GM18951 (cell line): ENCODE data around the gene BLACAT1.

ENCODE experiments used
- POLR2A ChIP-seq: IDR thresholded peaks from 4 replicates; pipeline ENCODE4 v1.6.1; 2011; ENCODE audit warnings: mild to moderate bottlenecking; ENCODE audit not compliant: insufficient read length, insufficient read depth; ENCODE audit errors: extremely low read depth
- in situ Hi-C: fragments of 300-500 bp; cut with MboI; formaldehyde crosslinking; loops from one replicate; pipeline ENCODE4 v1.12.0; 2022; ENCODE audit warnings: low sequenced_read_pairs, mixed read lengths, inconsistent platforms; ENCODE audit not compliant: unreplicated experiment

Gene BLACAT1

DNA sequence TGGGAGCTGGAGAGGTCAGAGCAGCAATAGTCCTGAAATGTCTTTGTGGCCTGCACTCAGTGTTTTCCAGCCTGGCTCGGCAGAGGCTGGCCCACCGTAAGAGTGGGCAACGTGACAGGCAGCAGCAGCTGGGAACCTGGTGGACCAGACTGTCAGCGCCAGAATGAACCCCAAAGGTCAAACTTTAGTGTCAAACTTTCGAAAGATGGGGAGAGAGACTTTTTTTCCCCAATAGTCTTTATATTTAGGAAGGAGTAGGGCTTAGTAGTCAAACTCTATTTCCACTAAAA, 10.3 kb downstream of the BLACAT1 start:
- no peak for TF ChIP-seq POLR2A
- in situ Hi-C loops = no loop called here

DNA sequence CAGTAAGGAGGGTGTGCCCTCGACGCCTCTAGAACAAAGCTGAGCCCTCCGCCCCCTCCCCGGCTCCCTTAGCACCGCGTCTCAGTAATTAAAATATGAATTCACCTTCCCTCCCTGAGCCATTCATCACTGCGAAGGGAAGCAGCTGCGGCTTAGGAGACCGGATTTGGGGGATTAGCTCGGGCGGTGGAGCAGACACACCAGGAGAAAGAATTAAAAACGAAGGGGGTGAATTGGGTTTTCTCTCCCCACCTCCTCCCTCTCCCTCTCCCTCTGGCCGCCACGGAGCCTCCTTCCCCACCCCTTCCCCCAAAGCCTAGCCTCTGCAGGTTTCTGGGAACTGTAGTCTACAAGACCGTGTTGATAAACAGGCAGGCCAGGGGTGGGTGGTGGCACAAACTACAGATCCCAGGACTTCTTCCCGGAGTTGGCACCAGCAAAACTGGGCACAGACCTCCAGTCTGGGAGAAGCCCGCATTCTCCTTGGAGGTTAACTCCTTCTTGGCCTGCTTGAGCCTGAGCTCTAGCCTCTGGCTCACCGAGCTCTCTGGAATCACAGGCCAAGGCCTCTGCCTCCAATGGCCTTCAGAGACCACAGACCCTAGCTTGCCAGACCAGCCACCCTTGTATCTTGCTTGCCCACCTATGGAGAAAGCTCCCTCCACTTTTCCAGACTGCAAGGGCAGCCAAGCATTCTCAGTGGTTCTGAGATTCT, 10.8 kb downstream of the BLACAT1 start:
- in situ Hi-C loops = no loop called here
- no peak for TF ChIP-seq POLR2A

DNA sequence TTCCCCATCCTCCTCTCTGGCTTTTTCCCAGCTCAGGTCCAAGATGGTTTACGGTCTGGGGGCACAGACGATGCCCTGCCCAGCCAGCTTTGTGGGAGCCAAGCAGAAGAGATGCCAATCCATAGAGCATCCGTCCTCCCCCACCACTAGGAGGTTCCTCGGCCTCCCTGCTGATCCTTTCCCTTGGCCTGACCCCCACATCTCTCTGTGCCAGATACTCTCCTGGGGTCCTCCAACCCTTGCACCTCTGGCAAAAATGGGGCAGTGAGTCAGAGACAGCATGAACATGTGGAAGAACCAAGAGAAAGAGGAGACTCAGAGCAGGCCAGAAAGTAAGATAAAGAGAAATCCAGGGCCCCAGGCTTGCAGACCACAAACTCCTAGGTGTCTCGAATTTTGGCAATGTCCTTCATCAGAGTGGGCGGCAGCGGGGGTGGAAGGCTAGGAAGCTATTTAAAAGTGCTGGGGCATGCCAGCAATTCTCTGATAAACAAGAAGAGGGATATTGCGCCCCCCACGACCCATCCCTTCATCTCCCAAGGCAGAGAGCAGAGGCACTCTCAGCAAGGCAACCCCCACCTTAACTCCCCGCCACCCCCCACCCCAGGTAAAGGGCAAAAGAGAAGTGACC, 11.4 kb downstream of the BLACAT1 start:
- in situ Hi-C loops = no loop called here
- no peak for TF ChIP-seq POLR2A

DNA sequence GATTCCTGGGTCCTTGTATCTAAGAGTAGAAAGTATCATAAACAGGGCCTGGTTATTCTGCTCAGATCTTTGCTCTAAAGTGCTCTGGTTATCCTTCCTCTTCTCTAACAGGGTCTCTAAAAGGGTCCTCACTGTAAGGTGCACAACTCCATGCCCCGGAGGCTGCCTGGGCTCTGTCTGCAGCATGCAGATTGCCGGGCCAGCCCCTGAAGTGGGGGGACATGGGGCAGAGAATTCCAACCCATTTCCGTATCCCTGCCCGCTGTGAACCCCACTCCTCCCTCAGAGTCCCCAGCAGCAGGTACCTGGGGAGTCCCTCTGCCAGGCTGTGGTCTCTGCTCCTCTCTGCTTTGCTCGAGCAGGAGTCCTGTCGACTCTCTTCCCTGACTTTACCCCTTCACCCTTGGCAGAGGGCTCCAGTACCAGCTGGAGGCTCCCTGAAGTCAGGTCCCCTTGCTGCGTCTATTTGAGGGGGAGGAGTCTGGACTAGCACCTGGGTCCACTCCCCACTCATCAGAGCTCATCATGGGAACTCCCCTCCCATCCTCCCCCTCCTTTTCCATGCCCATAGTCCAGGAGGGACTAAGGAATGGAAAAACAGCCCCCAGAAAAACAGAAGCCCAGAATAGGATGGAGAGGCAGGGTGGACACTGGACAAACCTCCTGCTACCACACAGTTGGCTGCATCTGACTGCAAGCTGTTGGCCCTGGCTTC, 12.1 kb downstream of the BLACAT1 start:
- in situ Hi-C loops = no loop called here
- no peak for TF ChIP-seq POLR2A

DNA sequence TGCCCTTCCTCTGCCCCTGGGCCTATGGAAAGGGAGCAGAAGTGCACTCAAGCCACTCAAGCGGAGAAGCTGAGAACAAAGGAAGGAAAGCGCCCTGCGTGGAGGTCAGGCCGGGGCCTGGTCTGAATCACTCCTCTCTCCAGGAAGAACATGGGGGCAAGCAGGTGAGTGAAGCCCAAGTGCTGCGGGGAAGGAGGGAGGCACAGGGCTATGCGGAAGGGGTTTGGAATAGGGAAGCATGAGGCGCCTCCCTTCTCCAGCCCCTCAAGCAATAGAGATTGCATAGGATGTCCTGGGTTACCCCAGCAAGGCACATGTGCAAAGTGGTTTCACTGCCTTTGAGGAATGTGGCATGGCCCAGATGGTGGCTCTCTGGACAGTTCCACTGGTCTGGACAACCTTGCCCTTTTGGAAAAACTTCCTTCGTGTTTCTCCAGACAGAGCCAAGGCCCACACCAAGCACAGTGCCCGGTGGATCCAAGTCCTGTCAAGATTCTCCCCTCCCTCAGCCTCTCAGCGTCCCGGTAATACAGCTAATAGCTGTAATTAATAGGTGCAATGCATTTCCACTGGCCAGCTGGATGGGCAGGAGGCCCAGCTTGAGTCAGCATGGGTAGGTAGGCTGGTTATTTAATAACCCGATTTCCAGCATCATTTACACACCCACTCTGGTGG, 13.7 kb downstream of the BLACAT1 start:
- TF ChIP-seq POLR2A = no peak

DNA sequence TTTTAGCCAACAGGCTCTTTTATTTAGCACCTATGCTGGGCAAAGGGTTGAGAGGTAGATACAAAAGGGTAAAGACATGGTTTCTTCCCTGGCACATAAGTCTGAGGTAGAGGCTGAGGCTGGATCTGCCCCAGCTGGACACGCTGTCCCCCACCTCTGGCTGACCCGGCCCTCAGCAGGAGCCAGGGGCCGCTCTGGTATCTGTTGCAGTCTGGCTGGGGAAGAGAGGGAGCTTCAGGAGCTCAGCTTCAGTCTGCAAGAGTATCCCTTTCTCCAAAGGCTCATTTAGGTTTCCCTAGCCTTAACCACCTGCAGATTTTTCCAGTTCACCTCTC, 14.2 kb downstream of the BLACAT1 start:
- in situ Hi-C loops = no loop called here
- TF ChIP-seq POLR2A = no peak

More for the DNA sequence above, 13.7 kb downstream of the BLACAT1 start:
- in situ Hi-C loops = no loop called here

DNA sequence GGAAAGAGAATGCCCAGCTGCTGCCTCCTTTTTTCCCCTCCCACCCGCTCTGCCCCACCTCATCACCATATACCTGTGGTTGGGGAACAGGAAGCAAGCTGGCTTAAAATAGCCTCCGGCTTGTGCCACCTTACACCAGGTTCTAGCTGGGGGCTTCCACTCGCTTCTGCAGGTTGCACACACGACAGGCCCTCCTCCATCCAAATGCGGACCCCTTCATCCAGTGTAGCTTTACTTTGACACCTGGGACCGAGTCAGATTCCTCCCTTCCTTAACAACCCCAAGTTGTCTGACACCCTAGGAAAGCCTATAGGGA, 14.6 kb downstream of the BLACAT1 start:
- peak; percentile 0 for TF ChIP-seq POLR2A
- in situ Hi-C loops = no loop called here

DNA sequence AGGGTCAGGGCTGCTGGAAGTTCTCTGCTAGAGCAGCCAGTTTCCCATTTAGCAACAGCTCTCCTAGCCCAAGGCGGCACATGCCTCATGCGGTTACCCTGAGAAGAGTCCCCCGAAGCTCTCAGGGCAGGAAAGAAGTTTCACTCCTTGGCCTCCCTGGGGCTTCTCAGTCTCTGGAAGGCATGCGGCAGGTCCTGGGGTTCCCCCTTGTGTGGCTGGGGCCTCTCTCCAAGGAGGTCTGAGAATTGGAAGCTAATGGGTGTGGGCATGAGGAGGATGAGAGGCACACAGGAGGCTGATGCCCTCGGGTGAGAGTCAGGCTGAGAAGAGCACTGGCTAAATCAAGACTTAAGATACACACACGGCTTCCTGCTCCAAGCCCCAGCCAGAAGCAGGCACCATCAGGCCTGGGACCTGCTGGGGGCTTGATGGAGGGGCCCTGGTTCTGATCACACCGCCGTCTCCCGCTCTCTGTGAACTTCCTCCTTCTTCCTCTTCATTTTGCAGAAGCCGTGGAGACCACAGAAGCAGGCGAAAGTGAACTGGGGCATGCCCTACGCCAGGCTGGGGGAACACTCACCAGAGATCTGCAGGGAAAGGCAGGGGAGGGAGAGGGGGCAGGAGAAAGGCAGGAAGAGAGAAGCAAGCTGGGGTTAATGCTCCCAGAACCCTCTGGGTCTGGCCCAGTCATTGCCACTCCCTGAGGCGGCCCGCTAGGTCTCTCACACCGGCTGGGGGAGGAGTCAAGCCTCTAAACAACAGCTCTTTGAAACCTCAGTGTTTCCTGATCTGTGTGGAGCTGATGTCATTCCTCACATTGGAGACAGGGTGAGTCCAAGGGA, 15.1 kb downstream of the BLACAT1 start:
- peak; percentile 30 for TF ChIP-seq POLR2A
- in situ Hi-C loops = no loop called here

DNA sequence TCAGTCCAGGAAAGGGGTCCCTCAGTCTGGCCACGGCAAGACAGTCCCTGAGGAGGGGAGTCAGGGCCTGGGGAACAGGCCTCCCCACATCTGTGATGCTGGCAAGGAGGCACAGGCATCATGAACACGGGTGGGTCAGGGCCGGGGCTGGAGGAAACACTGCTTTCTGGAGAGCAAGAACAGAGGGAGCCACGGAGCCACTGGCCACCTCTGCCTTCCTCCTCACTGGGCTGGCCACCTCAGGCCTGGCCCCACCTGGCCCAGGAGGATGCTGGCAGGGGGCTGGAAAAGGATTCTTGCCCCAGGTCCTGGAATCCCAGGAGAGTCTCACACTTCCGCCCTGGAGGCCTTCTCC, 15.7 kb downstream of the BLACAT1 start:
- TF ChIP-seq POLR2A = no peak
- in situ Hi-C loops = no loop called here

DNA sequence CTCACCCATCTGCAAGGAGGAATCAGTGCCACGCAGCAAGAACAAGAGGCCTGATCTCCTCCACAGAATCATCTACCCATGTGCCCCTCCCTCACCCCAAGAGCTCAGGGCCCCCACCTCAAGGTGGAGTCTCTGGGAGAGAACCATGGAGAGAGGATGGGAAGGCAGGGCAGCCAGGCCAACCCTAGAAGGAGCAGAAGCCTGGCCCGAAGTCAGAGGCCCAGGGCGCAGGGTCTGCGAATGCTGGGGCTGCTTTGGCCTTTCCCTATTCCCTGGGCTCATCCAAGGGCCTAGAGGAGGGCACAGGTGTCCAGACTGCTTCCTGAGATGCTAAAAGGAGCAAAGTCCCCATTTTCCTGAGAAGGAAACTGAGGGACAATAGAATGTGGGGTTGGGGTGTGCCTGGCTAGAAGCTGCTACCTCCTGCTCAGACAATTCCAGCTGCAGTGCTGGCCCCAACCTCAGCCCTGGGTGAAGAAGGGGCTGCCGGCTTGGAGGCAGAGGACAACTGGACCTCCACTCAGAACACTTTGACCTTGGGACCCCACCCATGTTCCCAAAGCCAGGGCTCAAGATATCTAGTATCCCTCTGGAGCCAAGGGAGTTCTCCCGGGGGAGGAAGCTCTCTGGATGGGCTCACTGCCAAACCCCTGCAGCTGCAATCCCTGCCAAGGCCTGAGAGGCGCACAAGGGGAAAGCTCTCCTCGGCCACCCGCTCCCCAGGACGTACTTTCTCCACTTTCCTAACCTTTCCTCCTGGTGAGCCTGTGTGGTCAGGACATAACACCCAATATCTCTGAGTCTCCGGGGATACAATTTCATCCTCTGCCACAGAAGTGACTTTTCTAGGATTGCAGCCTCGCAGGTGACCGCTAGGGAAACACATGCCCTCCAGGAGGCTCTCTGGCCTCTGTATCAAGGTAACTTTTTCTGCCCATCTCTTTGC, 17.4 kb downstream of the BLACAT1 start:
- in situ Hi-C loops = no loop called here

DNA sequence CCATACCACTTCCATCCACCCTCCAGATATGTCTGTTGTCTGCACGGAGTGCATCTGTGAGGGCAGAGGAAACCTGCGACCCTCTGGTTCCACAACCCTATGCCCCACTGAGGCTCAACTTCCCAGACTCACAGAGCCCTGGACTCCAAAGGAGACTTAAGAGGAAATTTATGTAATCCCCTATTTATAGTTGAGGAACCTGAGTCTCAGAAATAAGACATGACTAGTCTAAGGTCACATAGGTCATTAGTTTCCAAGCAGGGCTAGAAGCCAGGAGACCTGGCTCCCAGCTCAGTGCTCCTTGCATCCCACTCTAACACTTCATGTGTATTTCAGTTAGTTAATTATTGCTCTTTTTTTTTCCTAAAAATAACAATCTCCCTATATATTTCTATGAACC, 18.3 kb downstream of the BLACAT1 start:
- in situ Hi-C loops = no loop called here
- no peak for TF ChIP-seq POLR2A

More for the DNA sequence above, 17.4 kb downstream of the BLACAT1 start:
- TF ChIP-seq POLR2A = no peak

DNA sequence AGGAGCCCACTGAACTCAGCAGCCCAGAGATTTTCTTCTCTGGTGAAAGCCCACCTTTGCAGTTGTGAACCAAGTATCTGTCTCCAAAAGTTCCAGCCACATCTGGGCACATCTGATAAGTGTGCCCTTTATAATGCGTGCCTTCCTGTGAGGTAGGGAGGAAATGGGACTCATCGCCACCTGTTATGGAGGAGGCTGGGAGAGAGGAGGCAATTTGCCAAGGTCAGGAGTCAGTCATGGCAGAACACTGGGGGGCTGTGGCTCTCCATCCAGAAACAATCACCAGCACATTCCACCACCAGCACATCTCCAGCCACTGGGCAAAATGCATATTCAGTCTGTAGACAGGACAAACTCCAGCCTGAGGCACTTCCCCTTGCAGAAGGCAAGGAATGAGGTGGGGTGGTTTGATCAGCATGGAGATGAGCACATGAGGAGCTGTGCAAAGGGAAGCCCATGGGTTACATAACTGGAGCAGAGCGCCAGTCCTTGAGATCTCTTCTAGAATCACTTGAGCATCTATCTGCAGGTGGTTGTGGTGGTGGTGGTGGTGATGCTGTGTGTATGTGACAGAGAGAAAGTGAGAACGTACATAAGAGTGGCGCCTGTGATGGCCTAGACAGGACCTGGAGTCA, 19.0 kb downstream of the BLACAT1 start:
- TF ChIP-seq POLR2A = no peak
- in situ Hi-C loops = no loop called here
